Astrocyte (in vitro differentiated cells and primary cell): ENCODE results near the gene CELF2. TPM values are rescaled to one million over a fixed set of nuclear protein-coding genes. Genes with fewer than 3 reads are reported as not detected.

Experiments used
- DNase-seq: peaks from one replicate; pipeline ENCODE4 v3.0.0-alpha.2; 2010; ENCODE audit warnings: low read depth
- FAIRE-seq: peaks from 2 replicates; lab custom pipeline; 2011; peaks lifted over from hg19 to GRCh38; lab: Jason Lieb, UNC
- H2AFZ ChIP-seq: 2 replicates; pipeline ENCODE4 v1.6.0; 2012; ENCODE audit warnings: low read depth, low read length, inconsistent platforms
- H3K27ac ChIP-seq: 2 replicates; pipeline ENCODE4 v1.5.1; 2011; ENCODE audit warnings: low read depth, low read length, inconsistent platforms
- H3K27me3 ChIP-seq: 2 replicates; pipeline ENCODE4 v1.6.0; 2011; ENCODE audit warnings: low read length, inconsistent platforms; ENCODE audit not compliant: insufficient read depth
- H3K36me3 ChIP-seq: 2 replicates; pipeline ENCODE4 v1.5.1; 2011; ENCODE audit warnings: low read length, inconsistent platforms; ENCODE audit not compliant: insufficient read depth
- H3K4me1 ChIP-seq: 2 replicates; pipeline ENCODE4 v1.5.1; 2011; ENCODE audit warnings: low read length, inconsistent platforms; ENCODE audit not compliant: insufficient read depth
- H3K4me2 ChIP-seq: 2 replicates; pipeline ENCODE4 v1.6.0; 2012; ENCODE audit warnings: low read length, inconsistent platforms
- H3K4me3 ChIP-seq: 2 replicates; pipeline ENCODE4 v1.5.1; 2011; ENCODE audit warnings: low read depth, mild to moderate bottlenecking, low read length, inconsistent platforms; ENCODE audit not compliant: insufficient read depth
- H3K79me2 ChIP-seq: 2 replicates; pipeline ENCODE4 v1.6.0; 2012; ENCODE audit warnings: mild to moderate bottlenecking, low read length, inconsistent platforms; ENCODE audit not compliant: insufficient read depth
- H3K9ac ChIP-seq: 2 replicates; pipeline ENCODE4 v1.6.0; 2012; ENCODE audit warnings: mild to moderate bottlenecking, low read length, inconsistent platforms
- H3K9me3 ChIP-seq: 2 replicates; pipeline ENCODE4 v1.5.1; 2012; ENCODE audit warnings: low read depth, mild to moderate bottlenecking, low read length, inconsistent platforms; ENCODE audit not compliant: insufficient read depth
- H4K20me1 ChIP-seq: 2 replicates; pipeline ENCODE4 v1.6.0; 2012; ENCODE audit warnings: low read length, inconsistent platforms; ENCODE audit not compliant: insufficient read depth
- H3K27ac Mint-ChIP-seq: one replicate; pipeline ENCODE4 v1.8.0; 2021; ENCODE audit warnings: mild to moderate bottlenecking, mixed read lengths; ENCODE audit not compliant: unreplicated experiment
- H3K27me3 Mint-ChIP-seq: one replicate; pipeline ENCODE4 v1.8.0; 2021; ENCODE audit warnings: low read depth, mixed read lengths; ENCODE audit not compliant: unreplicated experiment
- H3K36me3 Mint-ChIP-seq: one replicate; pipeline ENCODE4 v1.8.0; 2021; ENCODE audit warnings: low read depth, mixed read lengths; ENCODE audit not compliant: unreplicated experiment
- H3K4me1 Mint-ChIP-seq: one replicate; pipeline ENCODE4 v1.8.0; 2021; ENCODE audit warnings: low read depth, mixed read lengths; ENCODE audit not compliant: unreplicated experiment
- H3K4me3 Mint-ChIP-seq: one replicate; pipeline ENCODE4 v1.8.0; 2021; ENCODE audit warnings: mild to moderate bottlenecking, moderate library complexity, mixed read lengths; ENCODE audit not compliant: unreplicated experiment
- H3K9me3 Mint-ChIP-seq: one replicate; pipeline ENCODE4 v1.8.0; 2021; ENCODE audit warnings: mild to moderate bottlenecking, mixed read lengths; ENCODE audit not compliant: unreplicated experiment
- CTCF ChIP-seq: IDR thresholded peaks from 2 replicates; pipeline ENCODE4 v1.5.1; 2011; ENCODE audit warnings: low read depth, mild to moderate bottlenecking, inconsistent platforms, low read length, moderate library complexity; ENCODE audit not compliant: insufficient read depth
- EZH2 ChIP-seq: IDR thresholded peaks from 2 replicates; pipeline ENCODE4 v1.6.1; 2012; ENCODE audit warnings: mild to moderate bottlenecking, low read length, inconsistent platforms; ENCODE audit not compliant: insufficient read depth
- total RNA-seq: library from RNA; stranded (reverse); gene quantifications from 2 replicates; pipeline ENCODE4 v1.2.1, GENCODE V29; 2021

CELF2 gene
- total RNA-seq, 1 donor from 2014 or later: 76.1 TPM

- Histone ChIP-seq H3K4me2 (no peak overlapping the region), H2AFZ (no peak overlapping the region), H3K27ac (no peak overlapping the region), H3K4me3 (no peak overlapping the region), H3K9me3 (no peaks in the 10 kb centered on the region), H3K36me3 (no peaks in the 10 kb centered on the region), H3K27me3 (no peaks in the 10 kb centered on the region), H3K79me2 (no peaks in the 10 kb centered on the region), H3K9ac (no peak overlapping the region), H3K4me1 (no peaks in the 10 kb centered on the region), H4K20me1 (no peaks in the 10 kb centered on the region)
- Mint-ChIP-seq H3K9me3 (peaks cover 9% of the 10 kb centered on the region), H3K27me3 (peaks cover 15% of the 10 kb centered on the region), H3K27ac (no peak overlapping the region), H3K4me3 (no peak overlapping the region), H3K36me3 (peaks cover 2% of the 10 kb centered on the region), H3K4me1 (no peaks in the 10 kb centered on the region)
- FAIRE-seq (no peak), DNase-seq (no peak)
- TF ChIP-seq EZH2: no peak
- no peak for TF ChIP-seq CTCF
Observed at GRCh38 chr10:11355592-11355991, 337.9 kb downstream of the CELF2 start.

GRCh38 chr10:11357439-11357838, 339.8 kb downstream of the CELF2 start:
- FAIRE-seq (no peak), DNase-seq (no peak)
- no peaks in the 10 kb centered on the region for H3K9me3 ChIP-seq
- H3K36me3 Mint-ChIP-seq: peaks cover 2% of the 10 kb centered on the region
- no peak overlapping the region for H3K4me3 ChIP-seq
- no peaks in the 10 kb centered on the region for H3K27me3 ChIP-seq
- peaks cover 13% of the 10 kb centered on the region for H3K27me3 Mint-ChIP-seq
- peaks cover 11% of the 10 kb centered on the region for H3K9me3 Mint-ChIP-seq
- TF ChIP-seq CTCF (no peak), EZH2 (no peak)
- H2AFZ ChIP-seq: no peak overlapping the region
- no peaks in the 10 kb centered on the region for H4K20me1 ChIP-seq
- no peak overlapping the region for H3K4me3 Mint-ChIP-seq
- no peak overlapping the region for H3K27ac ChIP-seq
- H3K9ac ChIP-seq: no peak overlapping the region
- H3K79me2 ChIP-seq: no peaks in the 10 kb centered on the region
- no peak overlapping the region for H3K27ac Mint-ChIP-seq
- H3K36me3 ChIP-seq: no peaks in the 10 kb centered on the region
- no peaks in the 10 kb centered on the region for H3K4me1 ChIP-seq
- no peaks in the 10 kb centered on the region for H3K4me1 Mint-ChIP-seq
- H3K4me2 ChIP-seq: no peak overlapping the region

GRCh38 chr10:11358011-11358410, 340.3 kb downstream of the CELF2 start:
- H3K4me1 ChIP-seq: no peaks in the 10 kb centered on the region
- no peak overlapping the region for H3K9ac ChIP-seq
- peaks cover 9% of the 10 kb centered on the region for H3K27me3 Mint-ChIP-seq
- H2AFZ ChIP-seq: no peak overlapping the region
- no peaks in the 10 kb centered on the region for H3K4me1 Mint-ChIP-seq
- H3K36me3 Mint-ChIP-seq: peaks cover 2% of the 10 kb centered on the region
- H3K4me3 ChIP-seq: no peak overlapping the region
- peaks cover 11% of the 10 kb centered on the region for H3K9me3 Mint-ChIP-seq
- TF ChIP-seq CTCF: no peak
- no peak for TF ChIP-seq EZH2
- no peaks in the 10 kb centered on the region for H3K27me3 ChIP-seq
- DNase-seq: no peak
- H3K27ac Mint-ChIP-seq: no peak overlapping the region
- no peaks in the 10 kb centered on the region for H3K79me2 ChIP-seq
- H3K9me3 ChIP-seq: no peaks in the 10 kb centered on the region
- no peaks in the 10 kb centered on the region for H4K20me1 ChIP-seq
- H3K36me3 ChIP-seq: no peaks in the 10 kb centered on the region
- H3K27ac ChIP-seq: no peak overlapping the region
- FAIRE-seq: no peak
- no peak overlapping the region for H3K4me2 ChIP-seq
- H3K4me3 Mint-ChIP-seq: no peak overlapping the region
